Lower leg skin (tissue), 3 donors: ENCODE measurements around the gene DKK1.

Experiments used
- POLR2A ChIP-seq, 2 donors: fragments of 450-650 bp; IDR thresholded peaks; one replicate each; pipeline ENCODE4 v1.6.1; 2016 to 2017; ENCODE audit warnings: antibody characterized with exemption in 2 of 2, mild to moderate bottlenecking in 1 of 2, moderate library complexity in 1 of 2
- TF ChIP-seq, protein P1 (sequence below), 3 donors: fragments of 450-650 bp; IDR thresholded peaks; one replicate each; pipeline ENCODE4 v1.5.1; 2016; ENCODE audit warnings: antibody characterized with exemption in 3 of 3, mild to moderate bottlenecking in 3 of 3, moderate library complexity in 2 of 3

DNA sequence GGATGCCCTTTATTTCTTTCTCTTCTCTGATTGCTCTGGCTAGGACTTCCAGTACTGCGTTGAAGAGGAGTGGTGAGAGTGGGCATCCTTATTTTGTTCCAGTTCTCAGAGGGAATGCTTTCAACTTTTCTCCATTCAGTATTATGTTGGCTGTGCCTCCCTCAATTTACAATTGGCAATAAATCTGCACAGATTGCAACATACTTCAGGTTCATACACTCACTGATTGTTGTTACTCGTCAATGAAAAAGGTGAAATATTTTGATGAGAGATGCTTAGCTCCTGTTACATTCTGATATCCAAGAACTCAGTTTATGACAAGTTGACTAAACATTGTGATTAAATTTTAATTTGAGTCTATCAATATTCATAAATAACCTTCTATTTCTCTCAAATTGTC, 37.9 kb upstream of the DKK1 start:
- TF ChIP-seq, protein P1, sequence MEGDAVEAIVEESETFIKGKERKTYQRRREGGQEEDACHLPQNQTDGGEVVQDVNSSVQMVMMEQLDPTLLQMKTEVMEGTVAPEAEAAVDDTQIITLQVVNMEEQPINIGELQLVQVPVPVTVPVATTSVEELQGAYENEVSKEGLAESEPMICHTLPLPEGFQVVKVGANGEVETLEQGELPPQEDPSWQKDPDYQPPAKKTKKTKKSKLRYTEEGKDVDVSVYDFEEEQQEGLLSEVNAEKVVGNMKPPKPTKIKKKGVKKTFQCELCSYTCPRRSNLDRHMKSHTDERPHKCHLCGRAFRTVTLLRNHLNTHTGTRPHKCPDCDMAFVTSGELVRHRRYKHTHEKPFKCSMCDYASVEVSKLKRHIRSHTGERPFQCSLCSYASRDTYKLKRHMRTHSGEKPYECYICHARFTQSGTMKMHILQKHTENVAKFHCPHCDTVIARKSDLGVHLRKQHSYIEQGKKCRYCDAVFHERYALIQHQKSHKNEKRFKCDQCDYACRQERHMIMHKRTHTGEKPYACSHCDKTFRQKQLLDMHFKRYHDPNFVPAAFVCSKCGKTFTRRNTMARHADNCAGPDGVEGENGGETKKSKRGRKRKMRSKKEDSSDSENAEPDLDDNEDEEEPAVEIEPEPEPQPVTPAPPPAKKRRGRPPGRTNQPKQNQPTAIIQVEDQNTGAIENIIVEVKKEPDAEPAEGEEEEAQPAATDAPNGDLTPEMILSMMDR (IDR thresholded peaks at IDR 0.05), result no peak
- TF ChIP-seq POLR2A (IDR thresholded peaks at IDR 0.05), result no peak
